Endothelial cell (in vitro differentiated cells): Measurements from ENCODE around the gene DDOST. TPM values are rescaled to one million over a fixed set of nuclear protein-coding genes. Genes with fewer than 3 reads are reported as not detected.

Experiments
- DNase-seq: peaks from one replicate; pipeline ENCODE4 v3.0.0; 2021; ENCODE audit warnings: low spot score
- H3K27ac Mint-ChIP-seq: one replicate; pipeline ENCODE4 v1.8.0; 2021; ENCODE audit warnings: mixed read lengths, inconsistent platforms; ENCODE audit not compliant: unreplicated experiment
- H3K27me3 Mint-ChIP-seq: one replicate; pipeline ENCODE4 v1.8.0; 2021; ENCODE audit warnings: mild to moderate bottlenecking, moderate library complexity, mixed read lengths, inconsistent platforms; ENCODE audit not compliant: unreplicated experiment
- H3K36me3 Mint-ChIP-seq: one replicate; pipeline ENCODE4 v1.8.0; 2021; ENCODE audit warnings: mild to moderate bottlenecking, low read depth, mixed read lengths, inconsistent platforms; ENCODE audit not compliant: unreplicated experiment
- H3K4me1 Mint-ChIP-seq: one replicate; pipeline ENCODE4 v1.8.0; 2021; ENCODE audit warnings: mild to moderate bottlenecking, mixed read lengths, inconsistent platforms; ENCODE audit not compliant: unreplicated experiment
- H3K4me3 Mint-ChIP-seq: one replicate; pipeline ENCODE4 v1.8.0; 2021; ENCODE audit warnings: mild to moderate bottlenecking, mixed read lengths, inconsistent platforms; ENCODE audit not compliant: unreplicated experiment
- H3K9me3 Mint-ChIP-seq: one replicate; pipeline ENCODE4 v1.8.0; 2021; ENCODE audit warnings: mixed read lengths, inconsistent platforms; ENCODE audit not compliant: unreplicated experiment
- CTCF ChIP-seq: fragments of 200-600 bp; sonication (generic); IDR thresholded peaks from one replicate; pipeline ENCODE4 v1.5.0; 2021; ENCODE audit warnings: antibody characterized with exemption; ENCODE audit not compliant: unreplicated experiment
- total RNA-seq: library from RNA; stranded (reverse); fragmentation: NEBNext Ultra II Directional; extraction: Animal tissue kit (Norgen Biotek cat#: 25700); gene quantifications from one replicate; pipeline ENCODE4 v1.2.1, GENCODE V29; 2021; ENCODE audit not compliant: unreplicated experiment

The DDOST gene
- total RNA-seq, 1 donor from 2014 or later: 235 TPM

GRCh38 chr1:20685099-20685662, 24.0 kb upstream of the DDOST start:
- peak overlapping the region; percentile 78 for H3K27ac Mint-ChIP-seq
- H3K27me3 Mint-ChIP-seq: peaks cover 10% of the 10 kb centered on the region
- no peak for TF ChIP-seq CTCF
- no peaks in the 10 kb centered on the region for H3K9me3 Mint-ChIP-seq
- no peak overlapping the region for H3K4me3 Mint-ChIP-seq
- H3K36me3 Mint-ChIP-seq: peaks cover 9% of the 10 kb centered on the region
- DNase-seq: no peak
- H3K4me1 Mint-ChIP-seq: peaks cover 11% of the 10 kb centered on the region

GRCh38 chr1:20684651-20685050, 23.5 kb upstream of the DDOST start:
- TF ChIP-seq CTCF: no peak
- H3K9me3 Mint-ChIP-seq: no peaks in the 10 kb centered on the region
- no peak overlapping the region for H3K27ac Mint-ChIP-seq
- no peak overlapping the region for H3K4me3 Mint-ChIP-seq
- peaks cover 11% of the 10 kb centered on the region for H3K4me1 Mint-ChIP-seq
- H3K27me3 Mint-ChIP-seq: peaks cover 10% of the 10 kb centered on the region
- H3K36me3 Mint-ChIP-seq: peaks cover 9% of the 10 kb centered on the region
- no peak for DNase-seq

GRCh38 chr1:20684050-20684620, 23.0 kb upstream of the DDOST start:
- H3K4me1 Mint-ChIP-seq: peaks cover 11% of the 10 kb centered on the region
- H3K4me3 Mint-ChIP-seq: no peak overlapping the region
- peaks cover 10% of the 10 kb centered on the region for H3K27me3 Mint-ChIP-seq
- no peak overlapping the region for H3K27ac Mint-ChIP-seq
- H3K36me3 Mint-ChIP-seq: peaks cover 9% of the 10 kb centered on the region
- no peak for DNase-seq
- TF ChIP-seq CTCF: no peak
- H3K9me3 Mint-ChIP-seq: no peaks in the 10 kb centered on the region

GRCh38 chr1:20683614-20684013, 22.4 kb upstream of the DDOST start:
- H3K27me3 Mint-ChIP-seq: peaks cover 10% of the 10 kb centered on the region

More at GRCh38 chr1:20683614-20684013, 22.4 kb upstream of the DDOST start:
- no peak for DNase-seq
- Mint-ChIP-seq H3K4me1 (peaks cover 11% of the 10 kb centered on the region), H3K4me3 (no peak overlapping the region), H3K36me3 (peaks cover 9% of the 10 kb centered on the region), H3K27ac (no peak overlapping the region), H3K9me3 (no peaks in the 10 kb centered on the region)
- TF ChIP-seq CTCF: no peak
